LNCAP (cell line): ENCODE results near the gene TALDO1.

Source experiments
- TF ChIP-seq, protein P1 (sequence below): fragments of 450-650 bp; IDR thresholded peaks from 2 replicates; pipeline ENCODE4 v1.5.1; 2017; ENCODE audit warnings: mild to moderate bottlenecking

Gene TALDO1

DNA sequence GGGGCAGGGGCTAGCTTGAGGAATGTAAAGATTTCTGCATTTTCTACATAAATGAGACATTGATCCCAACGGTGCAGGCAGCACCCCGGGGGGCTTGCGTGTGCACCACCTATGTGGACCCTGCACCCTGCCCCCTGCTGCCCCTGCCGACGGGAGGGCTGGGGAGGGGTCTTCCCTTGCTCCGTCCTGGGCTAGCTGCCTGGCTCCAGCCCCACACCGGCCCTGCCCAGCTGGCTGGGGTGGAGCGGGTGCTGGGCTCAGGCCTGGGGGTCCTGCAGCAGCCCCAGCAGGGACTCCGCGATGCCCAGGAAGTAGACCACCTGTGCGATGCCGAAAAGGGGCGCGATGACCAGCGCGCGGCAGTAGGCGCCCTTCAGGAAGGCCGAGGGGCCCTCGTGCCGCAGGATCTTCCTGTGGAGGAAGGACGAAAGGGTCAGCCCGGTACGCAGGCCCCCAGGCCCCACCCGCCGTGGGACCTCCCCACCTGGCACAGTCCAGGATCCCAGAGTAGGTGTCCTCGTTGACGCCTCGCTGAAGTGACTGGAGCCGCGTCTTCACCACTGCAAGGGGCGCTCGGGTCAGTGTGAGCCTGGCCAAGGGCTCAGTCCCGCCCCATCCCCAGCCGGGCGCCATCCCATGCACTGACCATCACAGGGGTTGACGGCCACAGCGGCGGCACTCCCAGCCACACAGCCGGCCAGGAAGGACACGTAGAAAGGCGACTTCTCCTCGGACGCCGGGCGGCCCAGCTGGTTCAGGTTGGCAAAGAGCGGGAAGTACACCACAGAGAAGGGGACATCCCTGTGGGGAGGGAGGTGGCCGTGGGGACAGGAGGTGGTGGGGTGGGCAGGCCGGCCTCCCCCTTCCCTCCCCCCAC is 44.6 kb downstream of the TALDO1 start:
- TF ChIP-seq, protein P1, sequence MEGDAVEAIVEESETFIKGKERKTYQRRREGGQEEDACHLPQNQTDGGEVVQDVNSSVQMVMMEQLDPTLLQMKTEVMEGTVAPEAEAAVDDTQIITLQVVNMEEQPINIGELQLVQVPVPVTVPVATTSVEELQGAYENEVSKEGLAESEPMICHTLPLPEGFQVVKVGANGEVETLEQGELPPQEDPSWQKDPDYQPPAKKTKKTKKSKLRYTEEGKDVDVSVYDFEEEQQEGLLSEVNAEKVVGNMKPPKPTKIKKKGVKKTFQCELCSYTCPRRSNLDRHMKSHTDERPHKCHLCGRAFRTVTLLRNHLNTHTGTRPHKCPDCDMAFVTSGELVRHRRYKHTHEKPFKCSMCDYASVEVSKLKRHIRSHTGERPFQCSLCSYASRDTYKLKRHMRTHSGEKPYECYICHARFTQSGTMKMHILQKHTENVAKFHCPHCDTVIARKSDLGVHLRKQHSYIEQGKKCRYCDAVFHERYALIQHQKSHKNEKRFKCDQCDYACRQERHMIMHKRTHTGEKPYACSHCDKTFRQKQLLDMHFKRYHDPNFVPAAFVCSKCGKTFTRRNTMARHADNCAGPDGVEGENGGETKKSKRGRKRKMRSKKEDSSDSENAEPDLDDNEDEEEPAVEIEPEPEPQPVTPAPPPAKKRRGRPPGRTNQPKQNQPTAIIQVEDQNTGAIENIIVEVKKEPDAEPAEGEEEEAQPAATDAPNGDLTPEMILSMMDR = no peak

DNA sequence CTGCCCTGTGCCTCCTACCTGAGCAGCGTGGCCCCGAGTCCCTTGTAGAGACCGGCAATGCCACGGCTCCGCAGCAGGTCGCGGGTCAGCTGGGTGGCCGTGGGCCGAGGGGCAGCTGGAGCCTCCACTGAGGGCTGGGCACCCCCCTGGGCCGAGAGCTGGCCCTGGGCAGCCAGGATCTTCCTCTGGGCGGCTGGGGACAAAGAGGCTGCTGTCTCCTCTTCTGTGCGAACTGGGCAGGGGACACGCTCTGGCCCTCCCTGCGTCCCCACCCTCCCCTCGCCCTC is 45.2 kb downstream of the TALDO1 start:
- TF ChIP-seq, protein P1 = no peak

DNA sequence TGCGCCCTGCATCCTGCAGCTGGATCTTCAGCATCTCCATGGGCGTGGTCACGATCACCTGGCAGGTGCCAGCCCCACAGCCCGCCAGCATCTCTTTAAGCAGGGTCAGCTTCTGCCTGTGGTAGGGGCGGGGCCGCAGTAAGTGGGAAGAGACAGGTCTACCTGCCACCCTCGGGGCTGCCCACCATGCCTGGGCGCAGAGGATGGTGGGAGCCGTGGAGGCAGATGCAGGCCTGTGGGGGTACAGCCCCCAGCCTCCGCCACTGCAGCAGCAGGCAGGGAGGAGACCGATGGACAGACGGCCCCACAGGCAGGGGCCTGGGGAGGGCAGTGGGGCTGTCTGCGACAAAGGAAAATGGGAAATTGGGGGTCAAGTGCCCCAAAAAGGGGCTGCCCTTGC is 45.6 kb downstream of the TALDO1 start:
- TF ChIP-seq, protein P1 = no peak

DNA sequence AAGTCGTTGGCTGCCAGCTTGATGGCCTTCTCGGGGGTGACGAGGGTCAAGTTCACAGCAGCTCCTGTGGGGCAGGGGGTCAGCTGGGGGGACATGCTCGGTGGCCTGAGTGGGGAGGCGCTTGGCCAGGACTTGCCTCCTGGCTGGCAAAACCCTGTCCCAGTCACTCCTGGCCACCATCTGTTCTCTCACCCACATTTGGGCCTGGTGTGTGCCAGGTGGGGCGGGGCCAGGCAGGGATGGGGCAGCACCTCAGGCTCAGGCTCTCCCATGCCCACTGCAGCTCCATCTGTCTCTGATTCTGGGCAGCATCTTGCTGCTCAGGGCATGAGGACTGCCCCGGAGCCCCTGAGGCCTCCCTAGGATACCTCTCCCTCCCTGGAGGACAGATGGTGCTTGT is 46.3 kb downstream of the TALDO1 start:
- TF ChIP-seq, protein P1 = no peak

DNA sequence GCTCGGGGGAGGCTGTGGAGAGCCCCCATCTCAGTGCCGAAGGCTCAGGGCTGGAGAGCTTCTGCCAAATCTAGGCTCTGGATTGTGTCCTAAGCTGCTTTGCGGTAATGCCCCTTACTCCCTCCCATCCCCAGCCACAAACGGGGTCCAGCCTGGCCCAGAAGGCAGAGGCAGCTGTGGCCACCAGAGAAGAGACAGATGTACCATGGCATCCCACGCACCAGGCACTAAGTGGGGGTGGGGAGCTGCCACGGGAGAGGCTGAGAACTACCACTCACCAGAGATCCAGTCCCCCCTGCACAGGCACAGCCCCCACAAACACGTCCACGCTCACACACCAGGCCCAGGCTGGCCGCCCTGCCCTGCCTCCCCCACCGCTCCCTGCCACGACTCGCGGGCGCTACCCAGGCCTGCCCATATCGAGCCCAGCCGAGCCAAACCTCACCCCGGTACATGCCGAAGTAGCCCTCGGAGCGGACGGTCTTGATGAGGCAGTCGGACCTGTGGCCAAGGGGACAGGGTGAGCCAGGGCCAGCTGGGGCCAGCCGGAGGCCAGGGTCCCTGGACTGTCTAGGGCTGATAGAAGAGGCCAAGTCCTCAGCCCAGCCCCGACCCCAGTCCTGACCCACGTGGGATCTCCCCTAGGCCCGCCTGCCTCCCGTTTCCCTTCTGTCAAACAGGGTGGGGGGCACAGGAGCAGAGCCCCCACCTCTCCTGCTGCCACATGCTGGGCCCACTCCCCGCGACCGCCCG is 46.9 kb downstream of the TALDO1 start:
- TF ChIP-seq, protein P1 = no peak

DNA sequence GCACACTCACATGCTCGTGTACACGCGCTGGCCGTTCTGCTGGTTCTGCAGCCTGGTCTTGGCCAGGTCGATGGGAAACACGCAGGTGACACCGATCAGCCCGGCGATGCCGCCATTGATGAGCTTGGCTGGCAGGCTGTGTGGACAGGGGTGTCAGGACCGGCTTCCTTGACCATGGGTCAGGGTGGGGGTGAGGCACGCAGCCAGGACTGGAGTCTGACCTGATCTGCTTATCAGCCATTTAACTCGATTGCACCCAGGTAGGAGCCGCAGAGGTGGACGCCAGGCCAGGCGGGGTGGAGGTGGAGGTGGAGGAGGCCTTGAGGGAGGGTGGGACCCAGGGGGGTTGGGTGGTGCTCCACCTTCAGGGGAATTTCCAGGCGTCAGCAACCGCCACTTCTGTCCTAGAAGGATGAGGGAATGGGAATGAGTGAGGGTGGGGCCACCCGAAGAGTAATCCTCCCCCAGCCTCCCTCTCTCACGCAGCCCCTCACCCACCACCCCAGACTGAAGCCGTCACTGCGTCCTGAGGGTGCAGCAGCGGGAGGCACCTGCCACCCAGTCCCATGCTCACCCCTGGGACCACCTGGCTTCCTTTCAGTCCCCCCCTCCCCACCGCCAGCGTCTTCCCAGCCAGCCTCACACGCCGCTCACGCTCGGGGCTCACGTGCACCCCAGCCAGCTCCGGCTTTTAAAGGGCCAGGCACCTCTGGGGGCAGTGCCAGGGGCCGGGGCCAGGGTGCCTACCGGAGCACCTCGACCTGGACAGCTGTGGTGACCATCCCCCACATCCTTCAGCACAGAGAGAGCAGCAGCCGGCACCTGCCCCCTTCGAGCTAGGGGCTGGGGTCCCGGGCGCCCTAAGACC is 47.7 kb downstream of the TALDO1 start:
- TF ChIP-seq, protein P1 = no peak
